B cell (primary cell): ENCODE measurements around the gene TRUB1.

Source experiments
- EZH2 ChIP-seq: IDR thresholded peaks from 2 replicates; pipeline ENCODE4 v1.6.1; 2012; ENCODE audit warnings: borderline replicate concordance, low read depth, mild to moderate bottlenecking, moderate library complexity, low read length; ENCODE audit not compliant: insufficient read depth, poor library complexity, severe bottlenecking
- TF ChIP-seq, protein P1 (sequence below): fragments of 200-600 bp; IDR thresholded peaks from one replicate; pipeline ENCODE4 v1.8.0; 2022; ENCODE audit warnings: antibody characterized with exemption, mild to moderate bottlenecking

DNA sequence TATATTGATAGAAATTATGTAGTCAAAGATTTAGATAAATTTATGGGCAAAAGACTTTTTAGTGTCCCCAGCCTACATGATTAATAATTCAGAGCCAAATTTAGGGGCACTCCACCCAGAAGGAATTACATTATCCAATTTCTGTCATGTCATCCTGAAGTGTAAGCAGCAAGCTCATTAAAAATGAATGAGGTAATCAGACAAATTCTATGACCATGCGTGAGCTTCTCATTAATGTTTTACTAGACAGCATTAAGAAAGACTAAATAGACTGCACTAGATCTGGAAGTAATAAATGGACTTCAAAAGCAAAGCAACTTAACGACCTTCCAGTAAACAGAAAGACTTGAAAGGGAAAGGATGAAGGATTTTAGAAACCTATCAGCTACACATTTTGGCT, 22.7 kb upstream of the TRUB1 start:
- TF ChIP-seq, protein P1, sequence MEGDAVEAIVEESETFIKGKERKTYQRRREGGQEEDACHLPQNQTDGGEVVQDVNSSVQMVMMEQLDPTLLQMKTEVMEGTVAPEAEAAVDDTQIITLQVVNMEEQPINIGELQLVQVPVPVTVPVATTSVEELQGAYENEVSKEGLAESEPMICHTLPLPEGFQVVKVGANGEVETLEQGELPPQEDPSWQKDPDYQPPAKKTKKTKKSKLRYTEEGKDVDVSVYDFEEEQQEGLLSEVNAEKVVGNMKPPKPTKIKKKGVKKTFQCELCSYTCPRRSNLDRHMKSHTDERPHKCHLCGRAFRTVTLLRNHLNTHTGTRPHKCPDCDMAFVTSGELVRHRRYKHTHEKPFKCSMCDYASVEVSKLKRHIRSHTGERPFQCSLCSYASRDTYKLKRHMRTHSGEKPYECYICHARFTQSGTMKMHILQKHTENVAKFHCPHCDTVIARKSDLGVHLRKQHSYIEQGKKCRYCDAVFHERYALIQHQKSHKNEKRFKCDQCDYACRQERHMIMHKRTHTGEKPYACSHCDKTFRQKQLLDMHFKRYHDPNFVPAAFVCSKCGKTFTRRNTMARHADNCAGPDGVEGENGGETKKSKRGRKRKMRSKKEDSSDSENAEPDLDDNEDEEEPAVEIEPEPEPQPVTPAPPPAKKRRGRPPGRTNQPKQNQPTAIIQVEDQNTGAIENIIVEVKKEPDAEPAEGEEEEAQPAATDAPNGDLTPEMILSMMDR: no peak
- no peak for TF ChIP-seq EZH2
